GM23338 (cell line): ENCODE data around the gene ADGRB3. TPM values are rescaled to one million over a fixed set of nuclear protein-coding genes. Genes with fewer than 3 reads are reported as not detected.

ENCODE experiments used
- ATAC-seq: fragments of 200-7000 bp; cut with Tn5 transposase; 3 replicates; pipeline ENCODE4 v1.9.1; 2020
- DNase-seq: peaks from one replicate; pipeline ENCODE4 v3.0.0-alpha.2; 2015; ENCODE audit warnings: low spot score
- H2AFZ ChIP-seq: fragments of 200-600 bp; sonication (generic); 2 replicates; pipeline ENCODE4 v1.8.0; 2016; ENCODE audit warnings: antibody characterized with exemption, mild to moderate bottlenecking, moderate library complexity
- H3F3A ChIP-seq: fragments of 200-600 bp; sonication (generic); replicated peaks from 2 replicates; pipeline ENCODE4 v1.8.0; 2017; ENCODE audit warnings: antibody characterized with exemption, mixed run types, low read depth
- H3K27ac ChIP-seq: fragments of 200-600 bp; sonication (generic); 2 replicates; pipeline ENCODE4 v1.6.1; 2016; ENCODE audit warnings: low read depth
- H3K27me3 ChIP-seq: fragments of 200-600 bp; sonication (generic); 2 replicates; pipeline ENCODE4 v1.8.0; 2016; ENCODE audit warnings: mild to moderate bottlenecking, mixed run types, moderate library complexity; ENCODE audit not compliant: insufficient read depth
- H3K36me3 ChIP-seq: fragments of 200-600 bp; sonication (generic); 2 replicates; pipeline ENCODE4 v1.8.0; 2016; ENCODE audit warnings: mild to moderate bottlenecking; ENCODE audit not compliant: insufficient read depth
- H3K4me1 ChIP-seq: fragments of 200-600 bp; sonication (generic); 2 replicates; pipeline ENCODE4 v1.8.0; 2016; ENCODE audit warnings: mild to moderate bottlenecking, moderate library complexity; ENCODE audit not compliant: insufficient read depth
- H3K4me2 ChIP-seq: fragments of 200-600 bp; sonication (generic); 2 replicates; pipeline ENCODE4 v1.7.1; 2017; ENCODE audit warnings: mixed run types
- H3K4me3 ChIP-seq: fragments of 200-600 bp; sonication (generic); 2 replicates; pipeline ENCODE4 v1.6.1; 2016; ENCODE audit warnings: mixed run types
- H3K79me2 ChIP-seq: fragments of 200-600 bp; sonication (generic); replicated peaks from 2 replicates; pipeline ENCODE4 v1.8.0; 2017; ENCODE audit warnings: mild to moderate bottlenecking; ENCODE audit not compliant: insufficient read depth
- H3K9me2 ChIP-seq: fragments of 200-600 bp; sonication (generic); 2 replicates; pipeline ENCODE4 v1.8.0; 2017; ENCODE audit not compliant: insufficient read depth
- H4K20me1 ChIP-seq: fragments of 200-600 bp; sonication (generic); replicated peaks from 2 replicates; pipeline ENCODE4 v1.8.0; 2017; ENCODE audit warnings: mild to moderate bottlenecking; ENCODE audit not compliant: insufficient read depth
- H3K27ac Mint-ChIP-seq: 2 replicates; pipeline ENCODE4 v1.8.0; 2020; ENCODE audit warnings: inconsistent platforms, mild to moderate bottlenecking, moderate library complexity, mixed read lengths
- H3K27me3 Mint-ChIP-seq: 3 replicates; pipeline ENCODE4 v1.8.0; 2022; ENCODE audit warnings: low read depth, mild to moderate bottlenecking, moderate library complexity, mixed read lengths, inconsistent platforms; ENCODE audit not compliant: insufficient read depth, poor library complexity
- H3K36me3 Mint-ChIP-seq: 3 replicates; pipeline ENCODE4 v1.8.0; 2021; ENCODE audit warnings: low read depth, mild to moderate bottlenecking, inconsistent platforms, moderate library complexity, mixed read lengths
- H3K4me1 Mint-ChIP-seq: 3 replicates; pipeline ENCODE4 v1.8.0; 2020; ENCODE audit warnings: mild to moderate bottlenecking, inconsistent platforms, mixed read lengths
- H3K4me3 Mint-ChIP-seq: 3 replicates; pipeline ENCODE4 v1.8.0; 2021; ENCODE audit warnings: moderate library complexity, mild to moderate bottlenecking, inconsistent platforms, mixed read lengths
- H3K9me3 Mint-ChIP-seq: 3 replicates; pipeline ENCODE4 v1.8.0; 2020; ENCODE audit warnings: moderate library complexity, mild to moderate bottlenecking, inconsistent platforms, mixed read lengths
- EZH2phosphoT487 ChIP-seq: fragments of 200-600 bp; sonication (generic); IDR thresholded peaks from one replicate; pipeline ENCODE4 v1.8.1; 2018; ENCODE audit warnings: antibody characterized with exemption; ENCODE audit not compliant: unreplicated experiment
- NANOG ChIP-seq: IDR thresholded peaks from 2 replicates; pipeline ENCODE4 v1.6.1; 2016; ENCODE audit warnings: antibody characterized with exemption, borderline replicate concordance
- POLR2AphosphoS5 ChIP-seq: IDR thresholded peaks from 2 replicates; pipeline ENCODE4 v1.6.1; 2016; ENCODE audit warnings: antibody characterized with exemption, low read depth
- polyA plus RNA-seq: library from polyadenylated mRNA; unstranded; fragments of >200 nt; fragmentation: Nextera tagmentation; extraction: Ambion mirVana; gene quantifications from 2 replicates; pipeline ENCODE4 v1.2.1, GENCODE V29; 2016
- total RNA-seq: library from RNA; depleted of rRNA; stranded (reverse); fragments of >200 nt; shearing (Covaris generic); gene quantifications from 2 replicates; pipeline ENCODE4 v1.2.3, GENCODE V29; 2014
- TF ChIP-seq, protein P1 (sequence below): fragments of 250-450 bp; sonication (Bioruptor Pico); IDR thresholded peaks from 2 replicates; pipeline ENCODE4 v1.5.0; 2020; ENCODE audit warnings: mild to moderate bottlenecking, moderate library complexity
- TF ChIP-seq, protein P2 (sequence below), 2 experiments: fragments of 200-600 bp in 1 of 2; sonication (generic) in 1 of 2; conservative IDR thresholded peaks; 2 replicates each; pipeline versions ENCODE4 v1.5.1 to v1.6.1; 2016 to 2017; ENCODE audit warnings: antibody characterized with exemption in 2 of 2, low read depth in 2 of 2, mild to moderate bottlenecking in 2 of 2, moderate library complexity in 1 of 2
- TF ChIP-seq, protein P3 (sequence below): IDR thresholded peaks from 2 replicates; pipeline ENCODE4 v1.6.1; 2016; ENCODE audit warnings: antibody characterized with exemption

ADGRB3 gene
- total and polyA plus RNA-seq, 2 experiments from 2014 or later: 0.92 to 4.0 TPM

DNA sequence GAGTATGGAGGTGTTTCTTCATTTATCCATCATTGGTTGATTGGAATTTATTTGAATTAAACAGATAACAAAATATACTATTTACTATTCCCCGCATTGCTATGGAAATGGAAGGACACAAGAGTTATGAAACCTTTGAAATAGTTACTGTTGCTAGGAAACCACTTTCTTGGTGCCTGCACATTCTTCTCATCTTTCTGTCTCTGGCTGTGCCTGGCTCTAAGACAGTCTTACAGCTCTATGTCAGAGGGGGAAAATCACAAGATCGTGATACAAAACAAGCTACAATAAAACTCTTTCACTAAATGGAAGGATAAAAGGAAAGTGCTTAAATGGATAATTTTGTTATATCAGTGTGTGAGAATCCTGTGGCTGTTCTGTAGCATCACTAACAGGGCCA lies 708.8 kb downstream of the ADGRB3 start (continued):
- TF ChIP-seq, protein P1, sequence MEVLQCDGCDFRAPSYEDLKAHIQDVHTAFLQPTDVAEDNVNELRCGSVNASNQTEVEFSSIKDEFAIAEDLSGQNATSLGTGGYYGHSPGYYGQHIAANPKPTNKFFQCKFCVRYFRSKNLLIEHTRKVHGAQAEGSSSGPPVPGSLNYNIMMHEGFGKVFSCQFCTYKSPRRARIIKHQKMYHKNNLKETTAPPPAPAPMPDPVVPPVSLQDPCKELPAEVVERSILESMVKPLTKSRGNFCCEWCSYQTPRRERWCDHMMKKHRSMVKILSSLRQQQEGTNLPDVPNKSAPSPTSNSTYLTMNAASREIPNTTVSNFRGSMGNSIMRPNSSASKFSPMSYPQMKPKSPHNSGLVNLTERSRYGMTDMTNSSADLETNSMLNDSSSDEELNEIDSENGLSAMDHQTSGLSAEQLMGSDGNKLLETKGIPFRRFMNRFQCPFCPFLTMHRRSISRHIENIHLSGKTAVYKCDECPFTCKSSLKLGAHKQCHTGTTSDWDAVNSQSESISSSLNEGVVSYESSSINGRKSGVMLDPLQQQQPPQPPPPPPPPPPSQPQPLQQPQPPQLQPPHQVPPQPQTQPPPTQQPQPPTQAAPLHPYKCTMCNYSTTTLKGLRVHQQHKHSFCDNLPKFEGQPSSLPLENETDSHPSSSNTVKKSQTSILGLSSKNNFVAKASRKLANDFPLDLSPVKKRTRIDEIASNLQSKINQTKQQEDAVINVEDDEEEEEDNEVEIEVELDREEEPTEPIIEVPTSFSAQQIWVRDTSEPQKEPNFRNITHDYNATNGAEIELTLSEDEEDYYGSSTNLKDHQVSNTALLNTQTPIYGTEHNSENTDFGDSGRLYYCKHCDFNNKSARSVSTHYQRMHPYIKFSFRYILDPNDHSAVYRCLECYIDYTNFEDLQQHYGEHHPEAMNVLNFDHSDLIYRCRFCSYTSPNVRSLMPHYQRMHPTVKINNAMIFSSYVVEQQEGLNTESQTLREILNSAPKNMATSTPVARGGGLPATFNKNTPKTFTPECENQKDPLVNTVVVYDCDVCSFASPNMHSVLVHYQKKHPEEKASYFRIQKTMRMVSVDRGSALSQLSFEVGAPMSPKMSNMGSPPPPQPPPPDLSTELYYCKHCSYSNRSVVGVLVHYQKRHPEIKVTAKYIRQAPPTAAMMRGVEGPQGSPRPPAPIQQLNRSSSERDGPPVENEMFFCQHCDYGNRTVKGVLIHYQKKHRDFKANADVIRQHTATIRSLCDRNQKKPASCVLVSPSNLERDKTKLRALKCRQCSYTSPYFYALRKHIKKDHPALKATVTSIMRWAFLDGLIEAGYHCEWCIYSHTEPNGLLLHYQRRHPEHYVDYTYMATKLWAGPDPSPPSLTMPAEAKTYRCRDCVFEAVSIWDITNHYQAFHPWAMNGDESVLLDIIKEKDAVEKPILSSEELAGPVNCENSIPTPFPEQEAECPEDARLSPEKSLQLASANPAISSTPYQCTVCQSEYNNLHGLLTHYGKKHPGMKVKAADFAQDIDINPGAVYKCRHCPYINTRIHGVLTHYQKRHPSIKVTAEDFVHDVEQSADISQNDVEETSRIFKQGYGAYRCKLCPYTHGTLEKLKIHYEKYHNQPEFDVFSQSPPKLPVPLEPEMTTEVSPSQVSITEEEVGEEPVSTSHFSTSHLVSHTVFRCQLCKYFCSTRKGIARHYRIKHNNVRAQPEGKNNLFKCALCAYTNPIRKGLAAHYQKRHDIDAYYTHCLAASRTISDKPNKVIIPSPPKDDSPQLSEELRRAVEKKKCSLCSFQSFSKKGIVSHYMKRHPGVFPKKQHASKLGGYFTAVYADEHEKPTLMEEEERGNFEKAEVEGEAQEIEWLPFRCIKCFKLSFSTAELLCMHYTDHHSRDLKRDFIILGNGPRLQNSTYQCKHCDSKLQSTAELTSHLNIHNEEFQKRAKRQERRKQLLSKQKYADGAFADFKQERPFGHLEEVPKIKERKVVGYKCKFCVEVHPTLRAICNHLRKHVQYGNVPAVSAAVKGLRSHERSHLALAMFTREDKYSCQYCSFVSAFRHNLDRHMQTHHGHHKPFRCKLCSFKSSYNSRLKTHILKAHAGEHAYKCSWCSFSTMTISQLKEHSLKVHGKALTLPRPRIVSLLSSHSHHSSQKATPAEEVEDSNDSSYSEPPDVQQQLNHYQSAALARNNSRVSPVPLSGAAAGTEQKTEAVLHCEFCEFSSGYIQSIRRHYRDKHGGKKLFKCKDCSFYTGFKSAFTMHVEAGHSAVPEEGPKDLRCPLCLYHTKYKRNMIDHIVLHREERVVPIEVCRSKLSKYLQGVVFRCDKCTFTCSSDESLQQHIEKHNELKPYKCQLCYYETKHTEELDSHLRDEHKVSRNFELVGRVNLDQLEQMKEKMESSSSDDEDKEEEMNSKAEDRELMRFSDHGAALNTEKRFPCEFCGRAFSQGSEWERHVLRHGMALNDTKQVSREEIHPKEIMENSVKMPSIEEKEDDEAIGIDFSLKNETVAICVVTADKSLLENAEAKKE (CRISPR knock-in tag): no peak
- no peak for TF ChIP-seq POLR2AphosphoS5
- no peak for TF ChIP-seq NANOG

DNA sequence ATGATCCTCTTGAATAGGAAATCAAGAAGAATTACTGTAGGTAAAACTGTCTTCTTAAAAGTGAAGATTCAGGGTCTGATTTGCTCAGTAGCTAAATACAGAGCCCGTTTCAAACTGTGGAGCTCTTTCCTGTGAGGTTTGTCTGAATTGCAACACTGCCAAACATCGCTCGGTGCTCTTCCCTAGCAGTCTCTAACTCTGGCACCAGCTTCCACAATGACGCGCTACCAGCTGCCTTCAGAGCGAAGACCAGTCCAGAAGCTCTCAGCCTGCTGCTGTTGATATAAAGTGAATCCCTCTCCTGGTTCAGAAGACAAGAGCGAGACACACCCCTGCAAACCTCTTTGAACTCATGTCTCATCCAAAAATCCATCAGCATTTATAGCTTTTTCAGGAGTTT lies 714.7 kb downstream of the ADGRB3 start:
- DNase-seq (no peak), ATAC-seq (no peak)
- peaks cover 3% of the 10 kb centered on the region for H3K27me3 Mint-ChIP-seq
- no peak overlapping the region for H3K27ac ChIP-seq
- H3K27ac Mint-ChIP-seq: no peak overlapping the region
- no peaks in the 10 kb centered on the region for H3K4me1 Mint-ChIP-seq
- H4K20me1 ChIP-seq: no peaks in the 10 kb centered on the region
- H3K36me3 ChIP-seq: no peaks in the 10 kb centered on the region
- no peak overlapping the region for H3K4me3 ChIP-seq
- H3K36me3 Mint-ChIP-seq: peaks cover 3% of the 10 kb centered on the region; the same call in 2 of the 3 replicates
- peak overlapping the region; percentile 15; the same call in 1 of the 2 replicates for H2AFZ ChIP-seq
- no peaks in the 10 kb centered on the region for H3K4me1 ChIP-seq
- H3K9me3 Mint-ChIP-seq: peaks cover 3% of the 10 kb centered on the region; the same call in 1 of the 3 replicates
- no peaks in the 10 kb centered on the region for H3K9me2 ChIP-seq
- H3K27me3 ChIP-seq: no peaks in the 10 kb centered on the region
- no peak overlapping the region for H3K4me3 Mint-ChIP-seq
- H3K4me2 ChIP-seq: no peak overlapping the region
- H3F3A ChIP-seq: no peaks in the 10 kb centered on the region
- H3K79me2 ChIP-seq: no peaks in the 10 kb centered on the region
- TF ChIP-seq EZH2phosphoT487: no peak
- TF ChIP-seq, protein P2, sequence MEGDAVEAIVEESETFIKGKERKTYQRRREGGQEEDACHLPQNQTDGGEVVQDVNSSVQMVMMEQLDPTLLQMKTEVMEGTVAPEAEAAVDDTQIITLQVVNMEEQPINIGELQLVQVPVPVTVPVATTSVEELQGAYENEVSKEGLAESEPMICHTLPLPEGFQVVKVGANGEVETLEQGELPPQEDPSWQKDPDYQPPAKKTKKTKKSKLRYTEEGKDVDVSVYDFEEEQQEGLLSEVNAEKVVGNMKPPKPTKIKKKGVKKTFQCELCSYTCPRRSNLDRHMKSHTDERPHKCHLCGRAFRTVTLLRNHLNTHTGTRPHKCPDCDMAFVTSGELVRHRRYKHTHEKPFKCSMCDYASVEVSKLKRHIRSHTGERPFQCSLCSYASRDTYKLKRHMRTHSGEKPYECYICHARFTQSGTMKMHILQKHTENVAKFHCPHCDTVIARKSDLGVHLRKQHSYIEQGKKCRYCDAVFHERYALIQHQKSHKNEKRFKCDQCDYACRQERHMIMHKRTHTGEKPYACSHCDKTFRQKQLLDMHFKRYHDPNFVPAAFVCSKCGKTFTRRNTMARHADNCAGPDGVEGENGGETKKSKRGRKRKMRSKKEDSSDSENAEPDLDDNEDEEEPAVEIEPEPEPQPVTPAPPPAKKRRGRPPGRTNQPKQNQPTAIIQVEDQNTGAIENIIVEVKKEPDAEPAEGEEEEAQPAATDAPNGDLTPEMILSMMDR (conservative IDR thresholded peaks at IDR 0.05; ENCODE audit: low read depth in 2 of 2): no peak
- TF ChIP-seq, protein P3, sequence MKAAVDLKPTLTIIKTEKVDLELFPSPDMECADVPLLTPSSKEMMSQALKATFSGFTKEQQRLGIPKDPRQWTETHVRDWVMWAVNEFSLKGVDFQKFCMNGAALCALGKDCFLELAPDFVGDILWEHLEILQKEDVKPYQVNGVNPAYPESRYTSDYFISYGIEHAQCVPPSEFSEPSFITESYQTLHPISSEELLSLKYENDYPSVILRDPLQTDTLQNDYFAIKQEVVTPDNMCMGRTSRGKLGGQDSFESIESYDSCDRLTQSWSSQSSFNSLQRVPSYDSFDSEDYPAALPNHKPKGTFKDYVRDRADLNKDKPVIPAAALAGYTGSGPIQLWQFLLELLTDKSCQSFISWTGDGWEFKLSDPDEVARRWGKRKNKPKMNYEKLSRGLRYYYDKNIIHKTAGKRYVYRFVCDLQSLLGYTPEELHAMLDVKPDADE: no peak
- TF ChIP-seq, protein P1 (CRISPR knock-in tag): no peak
